Activated CD8-positive, alpha-beta memory T cell treated with anti-CD3 and anti-CD28 coated beads, Interleukin-2, amount 10 ng/mL, durations not matched to agents 7 days and 5 days (primary cell): ENCODE data around the gene SCN3A. TPM values are rescaled to one million over a fixed set of nuclear protein-coding genes. Genes with fewer than 3 reads are reported as not detected.

Experiments
- ATAC-seq: fragments of 150-1000 bp; cut with Tn5 transposase; one replicate; pipeline ENCODE4 v1.10.0; 2021; ENCODE audit warnings: moderate library complexity
- CTCF ChIA-PET: fragments of 350-600 bp; sonication (Branson Sonifier 250); formaldehyde crosslinking; loops from one replicate; lab custom pipeline; 2021; ENCODE audit warnings: antibody characterized with exemption; lab: Charles Lee
- DNase-seq: peaks from one replicate; pipeline ENCODE4 v3.0.0-alpha.2; 2020
- H3K27ac Mint-ChIP-seq: one replicate; pipeline ENCODE4 v1.8.0; 2021; ENCODE audit warnings: mild to moderate bottlenecking, mixed read lengths
- H3K27me3 Mint-ChIP-seq: one replicate; pipeline ENCODE4 v1.8.0; 2021; ENCODE audit warnings: mixed read lengths
- H3K36me3 Mint-ChIP-seq: one replicate; pipeline ENCODE4 v1.8.0; 2021; ENCODE audit warnings: mild to moderate bottlenecking, mixed read lengths
- H3K4me1 Mint-ChIP-seq: one replicate; pipeline ENCODE4 v1.8.0; 2021; ENCODE audit warnings: mixed read lengths
- H3K4me3 Mint-ChIP-seq: one replicate; pipeline ENCODE4 v1.8.0; 2021; ENCODE audit warnings: mild to moderate bottlenecking, moderate library complexity, mixed read lengths
- H3K9me3 Mint-ChIP-seq: one replicate; pipeline ENCODE4 v1.8.0; 2022; ENCODE audit warnings: low read depth, mixed read lengths
- total RNA-seq, 2 experiments: library from RNA; stranded (reverse); gene quantifications; one replicate each; pipeline ENCODE4 v1.2.3, GENCODE V29; 2021

The SCN3A gene
- total RNA-seq: under 1 TPM in 1 of 2 experiments, not detected in 1; 0.07 TPM

DNA sequence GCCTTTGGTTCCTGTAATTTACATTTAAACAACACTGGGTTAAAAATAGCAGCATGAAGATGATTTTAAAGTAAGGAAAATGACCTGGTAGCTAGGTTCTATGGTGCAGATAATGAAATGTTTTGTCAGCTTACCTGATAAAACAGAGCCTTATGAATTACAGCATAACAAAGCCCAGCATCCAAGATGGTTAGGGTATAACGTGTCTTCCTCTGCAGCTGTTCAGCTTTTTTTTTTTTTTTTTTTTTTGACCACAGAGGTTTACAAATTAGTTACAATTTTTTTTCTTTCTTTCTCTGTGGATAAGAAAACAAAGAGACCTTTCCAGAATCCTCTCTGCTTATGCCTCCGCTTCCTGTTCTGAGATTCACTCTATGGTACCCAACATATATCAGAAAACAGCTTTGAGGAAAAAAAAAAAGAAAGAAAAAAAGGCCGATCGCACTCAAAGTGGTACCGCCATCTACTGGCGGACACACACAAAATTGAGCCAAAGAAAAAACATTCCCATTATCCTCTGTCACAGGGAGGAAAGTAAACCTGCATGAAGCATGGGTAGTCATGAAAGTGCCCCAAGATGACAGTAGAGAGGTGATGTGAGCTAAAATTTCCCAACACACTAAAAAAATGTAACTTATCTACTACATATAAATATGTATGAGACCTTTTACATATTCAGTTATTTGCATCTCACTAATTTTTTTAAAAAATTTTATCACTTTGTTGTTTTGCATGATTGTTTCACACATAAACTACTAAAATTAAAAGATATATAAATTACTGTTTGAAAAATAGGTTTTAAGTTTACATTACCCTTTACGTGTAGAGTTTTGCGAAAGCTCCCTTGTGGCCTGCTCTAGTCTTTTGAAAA lies at the start of gene SCN3A:
SCN3A (minus strand) TSS at position 362 of the 871 bp plus-strand sequence. CDS start 27,656 bp downstream, outside the sequence.
- DNase-seq: no peak
- Mint-ChIP-seq H3K27me3 (no peaks in the 10 kb centered on the region), H3K4me1 (peaks cover 3% of the 10 kb centered on the region), H3K27ac (no peak within 1 kb of the TSS), H3K36me3 (no peaks in the 10 kb centered on the region), H3K4me3 (no peak within 1 kb of the TSS), H3K9me3 (no peaks in the 10 kb centered on the region)
- no peak for ATAC-seq
- CTCF ChIA-PET: interaction anchor here (0.7 to 2.6 kb wide), 7 partner anchors 13 to 446 kb away, joined by 3 to 26 read pairs (median 4); no protein-coding TSS in a partner anchor

DNA sequence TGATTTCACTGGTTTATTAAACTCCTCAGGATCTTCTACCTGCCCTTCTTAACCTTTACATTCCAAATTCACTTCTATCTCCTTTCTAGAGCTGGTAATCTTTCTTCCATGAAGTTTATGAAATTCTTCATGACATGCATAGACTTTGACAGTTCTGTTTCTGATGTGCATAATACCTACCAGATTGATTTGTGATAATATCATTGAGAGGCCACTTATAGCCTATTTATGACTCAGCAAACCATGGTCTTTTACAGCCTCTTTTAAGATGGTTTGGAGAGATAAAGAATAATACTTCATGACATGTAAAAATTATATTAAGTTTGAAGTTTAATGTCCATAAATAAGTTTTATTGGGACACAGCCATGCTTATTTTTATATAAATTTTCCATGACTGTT lies 49.3 kb upstream of the SCN3A start:
- Mint-ChIP-seq H3K36me3 (no peaks in the 10 kb centered on the region), H3K4me3 (no peak overlapping the region), H3K9me3 (no peaks in the 10 kb centered on the region), H3K27ac (no peak overlapping the region), H3K27me3 (no peaks in the 10 kb centered on the region), H3K4me1 (no peaks in the 10 kb centered on the region)
- ATAC-seq (no peak), DNase-seq (no peak)
- CTCF ChIA-PET: interaction anchor here (0.6 kb wide), 1 partner anchor 10 kb away, joined by 3 read pairs; no protein-coding TSS in a partner anchor

DNA sequence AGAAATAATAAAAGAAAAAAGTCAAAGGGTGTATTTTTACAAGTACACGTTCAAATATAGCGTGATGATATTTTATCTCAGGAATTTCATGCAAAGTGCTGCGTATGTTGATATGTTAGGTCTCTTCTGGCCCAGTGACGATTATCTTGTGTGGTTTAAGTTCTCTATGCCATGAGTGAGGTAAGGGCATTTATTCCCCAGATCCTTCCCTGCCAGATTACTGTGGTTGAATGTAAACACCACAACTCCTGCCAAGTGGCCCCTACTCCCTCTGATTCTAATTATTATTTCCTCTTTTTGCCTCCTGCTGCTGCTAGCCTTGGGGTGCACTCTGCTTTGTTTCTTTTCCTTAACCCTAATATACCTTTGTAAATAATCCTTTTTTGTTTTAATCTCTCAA lies 47.5 kb upstream of the SCN3A start:
- Mint-ChIP-seq H3K36me3 (no peaks in the 10 kb centered on the region), H3K4me1 (no peaks in the 10 kb centered on the region), H3K27ac (no peak overlapping the region), H3K4me3 (no peak overlapping the region), H3K9me3 (no peaks in the 10 kb centered on the region), H3K27me3 (no peaks in the 10 kb centered on the region)
- CTCF ChIA-PET: no interaction called here
- DNase-seq: no peak
- no peak for ATAC-seq

DNA sequence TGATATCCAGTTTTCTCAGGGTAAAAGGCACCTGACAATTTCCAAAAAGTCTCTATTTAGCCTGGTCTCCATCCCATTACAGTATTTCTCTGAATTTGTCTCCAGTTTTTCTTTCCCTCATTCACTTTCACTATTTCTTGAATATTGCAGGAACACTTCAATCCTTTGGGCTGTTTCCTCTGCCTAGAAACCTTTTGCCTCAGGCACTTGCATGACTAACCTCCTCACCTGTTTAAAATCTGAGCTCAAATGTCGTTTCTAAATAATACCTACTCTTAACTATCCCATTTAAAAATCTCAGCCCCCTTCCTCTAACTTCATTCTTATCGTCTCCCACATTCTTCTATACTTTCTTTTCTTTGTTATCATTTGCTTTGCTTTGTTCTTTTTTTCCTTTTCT lies 44.4 kb upstream of the SCN3A start:
- H3K4me3 Mint-ChIP-seq: no peak overlapping the region

GRCh38 chr2:165245081-165245793 lies 41.4 kb upstream of the SCN3A start:
- DNase-seq (no peak), ATAC-seq (no peak)
- Mint-ChIP-seq H3K4me1 (no peaks in the 10 kb centered on the region), H3K27ac (no peak overlapping the region), H3K9me3 (no peaks in the 10 kb centered on the region), H3K27me3 (no peaks in the 10 kb centered on the region), H3K36me3 (no peaks in the 10 kb centered on the region), H3K4me3 (no peak overlapping the region)
- CTCF ChIA-PET: no interaction called here

More for the DNA sequence above, 44.4 kb upstream of the SCN3A start:
- H3K9me3 Mint-ChIP-seq: no peaks in the 10 kb centered on the region
- ATAC-seq: no peak
- H3K4me1 Mint-ChIP-seq: no peaks in the 10 kb centered on the region
- H3K36me3 Mint-ChIP-seq: no peaks in the 10 kb centered on the region
- CTCF ChIA-PET: no interaction called here
- H3K27ac Mint-ChIP-seq: no peak overlapping the region
- no peaks in the 10 kb centered on the region for H3K27me3 Mint-ChIP-seq
- no peak for DNase-seq

GRCh38 chr2:165240916-165241315 lies 37.1 kb upstream of the SCN3A start:
- Mint-ChIP-seq H3K4me3 (no peak overlapping the region), H3K9me3 (no peaks in the 10 kb centered on the region), H3K27ac (no peak overlapping the region), H3K27me3 (no peaks in the 10 kb centered on the region), H3K4me1 (no peaks in the 10 kb centered on the region), H3K36me3 (no peaks in the 10 kb centered on the region)
- ATAC-seq (no peak), DNase-seq (no peak)
- CTCF ChIA-PET: no interaction called here

GRCh38 chr2:165239856-165240515 lies 36.1 kb upstream of the SCN3A start:
- Mint-ChIP-seq H3K4me3 (no peak overlapping the region), H3K27me3 (no peaks in the 10 kb centered on the region), H3K4me1 (no peaks in the 10 kb centered on the region), H3K9me3 (no peaks in the 10 kb centered on the region), H3K27ac (no peak overlapping the region), H3K36me3 (no peaks in the 10 kb centered on the region)
- ATAC-seq (no peak), DNase-seq (no peak)
- CTCF ChIA-PET: interaction anchor here (1.6 kb wide), 1 partner anchor 55 kb away, joined by 4 read pairs; no protein-coding TSS in a partner anchor

- ATAC-seq (no peak), DNase-seq (no peak)
- CTCF ChIA-PET: interaction anchor here (1.6 kb wide), 1 partner anchor 56 kb away, joined by 4 read pairs; no protein-coding TSS in a partner anchor
- Mint-ChIP-seq H3K27me3 (no peaks in the 10 kb centered on the region), H3K4me1 (no peaks in the 10 kb centered on the region), H3K4me3 (no peak within 1 kb of the TSS), H3K9me3 (no peaks in the 10 kb centered on the region), H3K36me3 (no peaks in the 10 kb centered on the region), H3K27ac (no peak within 1 kb of the TSS)
Measured at GRCh38 chr2:165239230-165239629, 35.4 kb upstream of the SCN3A start, which contains the start of gene SCN2A. TSS of gene SCN2A (plus strand) at chr2:165239414. CDS start at chr2:165295824, 56,410 bp downstream.

DNA sequence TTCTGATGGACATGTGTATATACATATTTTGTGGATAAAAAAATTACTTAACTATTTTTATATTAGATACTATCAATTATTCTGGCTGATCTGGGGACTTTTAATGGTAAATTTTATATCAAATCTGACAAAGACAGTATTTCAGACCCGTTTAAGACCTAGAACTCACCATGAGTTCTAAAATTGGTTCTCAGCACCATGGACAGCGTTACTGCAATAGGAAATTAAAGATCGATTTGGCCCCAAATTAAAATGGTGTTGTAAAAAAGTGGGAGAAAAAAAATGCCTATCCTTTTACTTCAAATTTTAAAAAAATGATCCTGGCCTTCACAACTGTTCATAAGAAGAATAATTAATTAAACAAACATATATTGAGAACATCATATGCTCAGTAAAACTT lies 34.4 kb upstream of the SCN3A start:
- ATAC-seq (no peak), DNase-seq (no peak)
- Mint-ChIP-seq H3K27ac (no peak overlapping the region), H3K27me3 (no peaks in the 10 kb centered on the region), H3K9me3 (no peaks in the 10 kb centered on the region), H3K4me1 (no peaks in the 10 kb centered on the region), H3K36me3 (no peaks in the 10 kb centered on the region), H3K4me3 (no peak overlapping the region)
- CTCF ChIA-PET: interaction anchor here (0.6 to 1.6 kb wide), 2 partner anchors 11 to 57 kb away, joined by 3 to 4 read pairs; no protein-coding TSS in a partner anchor

- ATAC-seq (no peak), DNase-seq (no peak)
- H3K9me3 Mint-ChIP-seq: no peaks in the 10 kb centered on the region
- no peak overlapping the region for H3K27ac Mint-ChIP-seq
- CTCF ChIA-PET: no interaction called here
- H3K27me3 Mint-ChIP-seq: no peaks in the 10 kb centered on the region
- H3K4me1 Mint-ChIP-seq: no peaks in the 10 kb centered on the region
- H3K4me3 Mint-ChIP-seq: no peak overlapping the region
- H3K36me3 Mint-ChIP-seq: no peaks in the 10 kb centered on the region
Measured at GRCh38 chr2:165237056-165237455, 33.2 kb upstream of the SCN3A start.

GRCh38 chr2:165227571-165227970 lies 23.7 kb upstream of the SCN3A start:
- Mint-ChIP-seq H3K27me3 (no peaks in the 10 kb centered on the region), H3K4me3 (no peak overlapping the region), H3K36me3 (no peaks in the 10 kb centered on the region), H3K4me1 (no peaks in the 10 kb centered on the region), H3K27ac (no peak overlapping the region), H3K9me3 (no peaks in the 10 kb centered on the region)
- CTCF ChIA-PET: interaction anchor here (1.3 kb wide), 1 partner anchor 10 kb away, joined by 3 read pairs; no protein-coding TSS in a partner anchor
- ATAC-seq (no peak), DNase-seq (no peak)

GRCh38 chr2:165224941-165225340 lies 21.1 kb upstream of the SCN3A start:
- H3K27me3 Mint-ChIP-seq: no peaks in the 10 kb centered on the region

GRCh38 chr2:165219481-165219880 lies 15.6 kb upstream of the SCN3A start:
- CTCF ChIA-PET: no interaction called here
- Mint-ChIP-seq H3K9me3 (no peaks in the 10 kb centered on the region), H3K27ac (no peak overlapping the region), H3K27me3 (no peaks in the 10 kb centered on the region), H3K36me3 (no peaks in the 10 kb centered on the region), H3K4me3 (no peak overlapping the region), H3K4me1 (no peaks in the 10 kb centered on the region)
- no peak for DNase-seq
- no peak for ATAC-seq

More at GRCh38 chr2:165224941-165225340, 21.1 kb upstream of the SCN3A start:
- Mint-ChIP-seq H3K4me1 (no peaks in the 10 kb centered on the region), H3K36me3 (no peaks in the 10 kb centered on the region), H3K4me3 (no peak overlapping the region), H3K9me3 (no peaks in the 10 kb centered on the region), H3K27ac (no peak overlapping the region)
- ATAC-seq (no peak), DNase-seq (no peak)
- CTCF ChIA-PET: no interaction called here
